ENCODE measurements around the gene C9.
A peak's percentile ranks its signal among the peaks of the same experiment; 100 is the strongest.
"Not testable (repeated sequence)": the region's sequence is repeated elsewhere in the genome, so short reads cannot be mapped to it uniquely, and the experiment has no call there.

C9 gene

GRCh38 chr5:39331861-39332381 lies 32.4 kb downstream of the C9 start:
- DNase-seq (ENCODE audit: low read depth in 3 of 3) = no peak

GRCh38 chr5:39328731-39329130 lies 35.6 kb downstream of the C9 start:
- no peak for DNase-seq (ENCODE audit: low read depth in 3 of 3)

- DNase-seq (ENCODE audit: low read depth in 3 of 3) = no peak
Observed at GRCh38 chr5:39323542-39323941, 40.8 kb downstream of the C9 start.

- no peak for DNase-seq (ENCODE audit: low read depth in 3 of 3)
Observed at GRCh38 chr5:39319395-39319794, 44.9 kb downstream of the C9 start.

GRCh38 chr5:39316464-39316863 lies 47.8 kb downstream of the C9 start:
- DNase-seq (ENCODE audit: low read depth in 3 of 3) = not testable (repeated sequence)

GRCh38 chr5:39315995-39316394 lies 48.3 kb downstream of the C9 start:
- no peak for DNase-seq (ENCODE audit: low read depth in 3 of 3)

- DNase-seq (ENCODE audit: low read depth in 3 of 3) = no peak
Observed at GRCh38 chr5:39314591-39314990, 49.7 kb downstream of the C9 start.

- DNase-seq (ENCODE audit: low read depth in 3 of 3) = no peak
Observed at GRCh38 chr5:39309534-39309933, 54.8 kb downstream of the C9 start.

- DNase-seq (ENCODE audit: low read depth in 3 of 3) = no peak
Observed at GRCh38 chr5:39302472-39302871, 61.8 kb downstream of the C9 start.

GRCh38 chr5:39301406-39301805 lies 62.9 kb downstream of the C9 start:
- DNase-seq (ENCODE audit: low read depth in 3 of 3) = no peak

- no peak for DNase-seq (ENCODE audit: low read depth in 3 of 3)
Observed at GRCh38 chr5:39299962-39300361, 64.3 kb downstream of the C9 start.

- no peak for DNase-seq (ENCODE audit: low read depth in 3 of 3)
Observed at GRCh38 chr5:39294736-39295135, 69.6 kb downstream of the C9 start.

GRCh38 chr5:39284552-39284951 lies 79.7 kb downstream of the C9 start:
- no peak for DNase-seq (ENCODE audit: low read depth in 3 of 3)

- DNase-seq (ENCODE audit: low read depth in 3 of 3) = peak in 2 of 3 experiments; percentile 11 to 47
Observed at GRCh38 chr5:39283231-39283818, 81.0 kb downstream of the C9 start.

- DNase-seq (ENCODE audit: low read depth in 3 of 3) = no peak
Observed at GRCh38 chr5:39282561-39282960, 81.7 kb downstream of the C9 start.

- not testable (repeated sequence) for DNase-seq (ENCODE audit: low read depth in 3 of 3)
Observed at GRCh38 chr5:39275865-39276264, 88.4 kb downstream of the C9 start.

GRCh38 chr5:39274398-39275085 lies 89.8 kb downstream of the C9 start:
- no peak for DNase-seq (ENCODE audit: low read depth in 3 of 3)

- no peak for DNase-seq (ENCODE audit: low read depth in 3 of 3)
Observed at GRCh38 chr5:39273314-39273954, 90.9 kb downstream of the C9 start.

GRCh38 chr5:39272869-39273231 lies 91.4 kb downstream of the C9 start:
- not testable (repeated sequence) for DNase-seq (ENCODE audit: low read depth in 3 of 3)

- DNase-seq (ENCODE audit: low read depth in 3 of 3) = no peak
Observed at GRCh38 chr5:39270225-39270848, 94.0 kb downstream of the C9 start.

- DNase-seq (ENCODE audit: low read depth in 3 of 3) = no peak
Observed at GRCh38 chr5:39267186-39267585, 97.1 kb downstream of the C9 start.

- no peak for DNase-seq (ENCODE audit: low read depth in 3 of 3)
Observed at GRCh38 chr5:39266442-39266841, 97.9 kb downstream of the C9 start.

GRCh38 chr5:39264528-39264927 lies 99.8 kb downstream of the C9 start:
- DNase-seq (ENCODE audit: low read depth in 3 of 3) = no peak
